Nephron progenitor cell (in vitro differentiated cells): ENCODE results near the gene INO80B.
"Not testable (repeated sequence)": the region's sequence is repeated elsewhere in the genome, so short reads cannot be mapped to it uniquely, and the experiment has no call there.

Experiments
- DNase-seq: peaks from one replicate; pipeline ENCODE4 v3.0.0; 2021
- H3K27ac Mint-ChIP-seq: 2 replicates; pipeline ENCODE4 v1.8.0; 2021; ENCODE audit warnings: mild to moderate bottlenecking, moderate library complexity, mixed read lengths
- H3K27me3 Mint-ChIP-seq: 2 replicates; pipeline ENCODE4 v1.8.0; 2021; ENCODE audit warnings: mild to moderate bottlenecking, low read depth, mixed read lengths; ENCODE audit not compliant: poor library complexity
- H3K36me3 Mint-ChIP-seq: 2 replicates; pipeline ENCODE4 v1.8.0; 2021; ENCODE audit warnings: low read depth, mixed read lengths
- H3K4me1 Mint-ChIP-seq: 2 replicates; pipeline ENCODE4 v1.8.0; 2021; ENCODE audit warnings: mixed read lengths
- H3K4me3 Mint-ChIP-seq: 2 replicates; pipeline ENCODE4 v1.8.0; 2021; ENCODE audit warnings: mild to moderate bottlenecking, moderate library complexity, mixed read lengths
- H3K9me3 Mint-ChIP-seq: 2 replicates; pipeline ENCODE4 v1.8.0; 2021; ENCODE audit warnings: mild to moderate bottlenecking, moderate library complexity, mixed read lengths
- TF ChIP-seq, protein P1 (sequence below): fragments of 200-600 bp; sonication (generic); IDR thresholded peaks from 2 replicates; pipeline ENCODE4 v1.5.0; 2021; ENCODE audit warnings: antibody characterized with exemption

INO80B gene

DNA sequence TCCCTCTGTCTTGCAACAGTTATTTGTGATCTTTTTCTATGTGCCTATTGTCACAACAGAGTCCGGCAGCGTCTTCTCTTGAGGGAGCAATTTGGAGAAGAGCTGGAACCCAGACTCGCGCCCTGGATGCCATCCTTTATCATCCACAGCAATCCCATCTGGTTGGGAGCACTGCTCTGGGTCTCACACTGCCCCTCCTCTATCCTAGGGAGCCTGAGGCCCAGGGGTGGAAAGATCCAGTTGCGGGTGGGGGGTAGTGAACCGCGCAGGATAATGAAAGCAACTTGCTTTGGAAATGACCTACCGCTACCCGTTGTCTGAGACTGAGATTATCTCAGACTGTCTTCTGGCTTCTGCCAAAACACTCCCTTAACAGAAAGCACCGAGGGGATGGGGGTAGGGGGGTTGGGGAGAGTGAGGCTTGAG is 4.1 kb downstream of the INO80B start:
- Mint-ChIP-seq H3K9me3 (no peaks in the 10 kb centered on the region), H3K4me1 (peaks cover 62% of the 10 kb centered on the region), H3K36me3 (peaks cover 16% of the 10 kb centered on the region)

DNA sequence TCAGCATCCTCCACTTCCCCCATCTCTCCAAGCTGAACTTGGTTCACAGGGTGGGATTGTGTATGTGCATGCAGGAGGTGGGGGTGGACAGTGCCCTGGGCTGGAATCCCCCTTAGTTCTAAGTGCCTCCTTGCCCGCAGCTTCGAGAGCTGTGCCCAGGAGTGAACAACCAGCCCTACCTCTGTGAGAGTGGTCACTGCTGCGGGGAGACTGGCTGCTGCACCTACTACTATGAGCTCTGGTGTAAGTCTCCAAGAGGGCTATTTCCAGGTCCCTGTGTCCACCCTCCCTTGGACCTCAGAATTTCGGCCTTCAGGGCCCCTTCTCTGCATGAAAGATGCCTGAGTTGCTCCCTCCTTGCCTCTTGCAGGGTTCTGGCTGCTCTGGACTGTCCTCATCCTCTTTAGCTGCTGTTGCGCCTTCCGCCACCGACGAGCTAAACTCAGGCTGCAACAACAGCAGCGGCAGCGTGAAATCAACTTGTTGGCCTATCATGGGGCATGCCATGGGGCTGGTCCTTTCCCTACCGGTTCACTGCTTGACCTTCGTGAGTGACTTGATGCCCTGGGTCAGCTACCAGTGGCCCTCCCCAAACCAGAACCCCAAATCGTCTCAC is 4.7 kb downstream of the INO80B start:
- Mint-ChIP-seq H3K4me1 (peaks cover 62% of the 10 kb centered on the region), H3K4me3 (peak overlapping the region; percentile 95), H3K36me3 (peaks cover 16% of the 10 kb centered on the region), H3K27ac (peak overlapping the region; percentile 72)
- not testable (repeated sequence) for H3K27me3 Mint-ChIP-seq, DNase-seq, H3K9me3 Mint-ChIP-seq

More for the DNA sequence above, 4.1 kb downstream of the INO80B start:
- Mint-ChIP-seq H3K27ac (peak overlapping the region; percentile 70), H3K4me3 (peak overlapping the region; percentile 95), H3K27me3 (no peaks in the 10 kb centered on the region)
- TF ChIP-seq, protein P1, sequence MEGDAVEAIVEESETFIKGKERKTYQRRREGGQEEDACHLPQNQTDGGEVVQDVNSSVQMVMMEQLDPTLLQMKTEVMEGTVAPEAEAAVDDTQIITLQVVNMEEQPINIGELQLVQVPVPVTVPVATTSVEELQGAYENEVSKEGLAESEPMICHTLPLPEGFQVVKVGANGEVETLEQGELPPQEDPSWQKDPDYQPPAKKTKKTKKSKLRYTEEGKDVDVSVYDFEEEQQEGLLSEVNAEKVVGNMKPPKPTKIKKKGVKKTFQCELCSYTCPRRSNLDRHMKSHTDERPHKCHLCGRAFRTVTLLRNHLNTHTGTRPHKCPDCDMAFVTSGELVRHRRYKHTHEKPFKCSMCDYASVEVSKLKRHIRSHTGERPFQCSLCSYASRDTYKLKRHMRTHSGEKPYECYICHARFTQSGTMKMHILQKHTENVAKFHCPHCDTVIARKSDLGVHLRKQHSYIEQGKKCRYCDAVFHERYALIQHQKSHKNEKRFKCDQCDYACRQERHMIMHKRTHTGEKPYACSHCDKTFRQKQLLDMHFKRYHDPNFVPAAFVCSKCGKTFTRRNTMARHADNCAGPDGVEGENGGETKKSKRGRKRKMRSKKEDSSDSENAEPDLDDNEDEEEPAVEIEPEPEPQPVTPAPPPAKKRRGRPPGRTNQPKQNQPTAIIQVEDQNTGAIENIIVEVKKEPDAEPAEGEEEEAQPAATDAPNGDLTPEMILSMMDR = no peak
- no peak for DNase-seq

DNA sequence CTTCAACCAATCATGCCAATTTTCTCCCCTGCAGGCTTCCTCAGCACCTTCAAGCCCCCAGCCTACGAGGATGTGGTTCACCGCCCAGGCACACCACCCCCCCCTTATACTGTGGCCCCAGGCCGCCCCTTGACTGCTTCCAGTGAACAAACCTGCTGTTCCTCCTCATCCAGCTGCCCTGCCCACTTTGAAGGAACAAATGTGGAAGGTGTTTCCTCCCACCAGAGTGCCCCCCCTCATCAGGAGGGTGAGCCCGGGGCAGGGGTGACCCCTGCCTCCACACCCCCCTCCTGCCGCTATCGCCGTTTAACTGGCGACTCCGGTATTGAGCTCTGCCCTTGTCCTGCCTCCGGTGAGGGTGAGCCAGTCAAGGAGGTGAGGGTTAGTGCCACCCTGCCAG is 5.3 kb downstream of the INO80B start:
- H3K36me3 Mint-ChIP-seq = peaks cover 16% of the 10 kb centered on the region
- peak overlapping the region; percentile 72 for H3K27ac Mint-ChIP-seq
- not testable (repeated sequence) for H3K27me3 Mint-ChIP-seq, H3K9me3 Mint-ChIP-seq, DNase-seq
- peak overlapping the region; percentile 95 for H3K4me3 Mint-ChIP-seq
- peaks cover 57% of the 10 kb centered on the region for H3K4me1 Mint-ChIP-seq

DNA sequence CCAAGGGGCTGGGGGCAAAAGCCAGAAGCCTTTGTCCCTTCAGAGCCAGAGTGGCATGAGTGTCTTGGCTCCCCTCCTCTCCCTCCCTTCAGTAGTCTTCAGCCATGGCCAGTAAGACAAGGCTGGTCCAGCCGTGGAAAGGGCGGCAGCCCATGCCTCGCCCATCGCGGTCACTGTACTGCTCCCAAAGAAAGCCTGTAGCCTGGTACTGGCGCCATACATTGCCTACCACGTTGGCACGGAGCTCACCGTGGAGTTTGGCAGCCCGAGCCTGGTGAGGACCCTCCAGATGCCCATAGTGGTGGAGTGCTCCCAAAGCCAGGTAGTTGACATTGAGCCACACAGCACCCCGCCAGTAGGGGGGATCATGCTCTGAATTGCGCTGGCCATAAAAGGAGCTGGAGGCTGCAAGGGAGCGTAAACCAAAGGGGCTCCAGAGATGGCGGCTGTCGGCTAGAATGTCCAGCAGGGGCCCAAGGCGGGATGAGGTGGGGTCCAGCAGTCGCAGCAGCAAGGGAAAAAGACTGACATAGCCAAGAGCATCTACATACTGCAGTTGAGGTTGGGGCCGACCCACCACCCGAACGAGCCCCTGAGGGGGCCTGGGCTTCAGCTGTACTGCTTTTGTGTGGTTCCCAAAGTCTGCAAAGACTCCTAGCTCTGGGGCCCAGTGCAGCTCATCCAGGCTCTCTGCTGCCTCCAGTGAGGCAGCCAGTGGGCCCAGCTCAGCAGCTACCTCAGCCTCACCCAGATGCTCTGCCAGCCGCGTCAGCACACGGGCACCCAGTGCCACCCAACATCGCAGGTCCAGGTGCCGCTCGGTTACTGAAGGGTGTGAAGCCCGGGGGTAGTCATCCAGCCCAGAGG is 6.5 kb downstream of the INO80B start:
- TF ChIP-seq, protein P1 = no peak
- H3K9me3 Mint-ChIP-seq = no peaks in the 10 kb centered on the region
- peak overlapping the region; percentile 23 for H3K4me3 Mint-ChIP-seq
- H3K27ac Mint-ChIP-seq = no peak overlapping the region
- peak; percentile 35 for DNase-seq
- H3K27me3 Mint-ChIP-seq = no peaks in the 10 kb centered on the region
- H3K4me1 Mint-ChIP-seq = peaks cover 55% of the 10 kb centered on the region
- peaks cover 16% of the 10 kb centered on the region for H3K36me3 Mint-ChIP-seq

DNA sequence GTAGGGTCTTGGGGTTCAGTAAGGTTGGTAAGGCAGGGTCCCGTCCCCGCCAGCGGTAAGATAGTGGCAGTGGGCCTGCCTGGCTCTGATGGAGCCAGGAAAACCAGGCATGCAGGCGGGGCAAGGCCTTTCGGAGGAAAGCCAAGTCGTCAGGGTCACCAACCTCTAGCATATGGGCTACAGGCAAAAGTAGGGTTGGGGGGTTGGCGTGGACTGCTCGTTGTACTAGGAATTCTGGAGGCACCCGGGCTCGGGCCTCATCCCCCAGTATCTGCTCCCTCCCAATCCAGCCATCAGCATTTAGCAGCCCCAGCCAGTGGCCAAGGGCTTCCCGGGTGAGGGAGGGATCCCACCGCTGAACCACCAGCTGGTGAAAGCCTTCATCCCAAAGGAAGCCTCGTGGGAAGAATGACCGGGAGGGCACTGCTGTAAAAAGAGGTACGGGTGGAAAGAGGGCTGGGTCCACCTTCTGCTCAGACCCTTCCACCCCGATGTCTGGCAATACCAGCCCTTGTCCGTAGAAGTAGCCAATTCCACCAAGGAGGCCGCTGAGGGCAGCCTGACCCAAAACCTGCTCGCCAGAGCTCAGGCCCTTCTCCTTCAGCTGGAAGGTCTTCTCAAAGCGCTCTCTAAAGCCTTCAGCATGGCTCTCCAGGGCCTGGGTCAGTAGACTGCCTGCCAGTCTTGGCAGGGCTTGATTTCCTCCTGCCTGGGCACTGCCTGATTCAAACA is 7.3 kb downstream of the INO80B start:
- TF ChIP-seq, protein P1 = no peak
- peaks cover 16% of the 10 kb centered on the region for H3K36me3 Mint-ChIP-seq
- no peak overlapping the region for H3K4me3 Mint-ChIP-seq
- no peaks in the 10 kb centered on the region for H3K9me3 Mint-ChIP-seq
- H3K27ac Mint-ChIP-seq = no peak overlapping the region
- no peaks in the 10 kb centered on the region for H3K27me3 Mint-ChIP-seq
- no peak for DNase-seq
- H3K4me1 Mint-ChIP-seq = peaks cover 47% of the 10 kb centered on the region

DNA sequence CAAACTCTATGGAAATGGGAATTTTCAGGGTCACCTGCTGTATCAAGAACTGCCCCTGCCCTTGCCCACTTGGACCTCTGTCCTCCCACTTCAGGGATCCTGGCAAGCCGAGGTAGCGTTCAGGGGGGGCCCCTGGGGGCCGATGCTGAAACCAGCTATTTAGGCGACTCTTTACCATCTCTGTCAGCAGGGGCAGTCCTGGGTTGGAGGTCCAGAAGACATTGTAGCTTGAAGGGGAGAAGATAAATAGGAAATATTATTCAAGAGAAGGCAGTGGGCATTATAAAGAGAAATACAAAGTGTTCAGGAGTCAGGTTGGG is 7.9 kb downstream of the INO80B start:
- no peak overlapping the region for H3K27ac Mint-ChIP-seq
- no peak for DNase-seq
- H3K27me3 Mint-ChIP-seq = no peaks in the 10 kb centered on the region
- peaks cover 16% of the 10 kb centered on the region for H3K36me3 Mint-ChIP-seq
- no peaks in the 10 kb centered on the region for H3K9me3 Mint-ChIP-seq
- peaks cover 45% of the 10 kb centered on the region for H3K4me1 Mint-ChIP-seq
- TF ChIP-seq, protein P1 = no peak
- H3K4me3 Mint-ChIP-seq = peak overlapping the region; percentile 75
